Measurements from ENCODE around the gene EVC. TPM values are rescaled to one million over a fixed set of nuclear protein-coding genes. Genes with fewer than 3 reads are reported as not detected.

Gene EVC
- total and polyA plus RNA-seq, 2 donors (not counting 1 experiment from before 2014, with no cell fraction given), result 4.9 to 39.0 TPM

DNA sequence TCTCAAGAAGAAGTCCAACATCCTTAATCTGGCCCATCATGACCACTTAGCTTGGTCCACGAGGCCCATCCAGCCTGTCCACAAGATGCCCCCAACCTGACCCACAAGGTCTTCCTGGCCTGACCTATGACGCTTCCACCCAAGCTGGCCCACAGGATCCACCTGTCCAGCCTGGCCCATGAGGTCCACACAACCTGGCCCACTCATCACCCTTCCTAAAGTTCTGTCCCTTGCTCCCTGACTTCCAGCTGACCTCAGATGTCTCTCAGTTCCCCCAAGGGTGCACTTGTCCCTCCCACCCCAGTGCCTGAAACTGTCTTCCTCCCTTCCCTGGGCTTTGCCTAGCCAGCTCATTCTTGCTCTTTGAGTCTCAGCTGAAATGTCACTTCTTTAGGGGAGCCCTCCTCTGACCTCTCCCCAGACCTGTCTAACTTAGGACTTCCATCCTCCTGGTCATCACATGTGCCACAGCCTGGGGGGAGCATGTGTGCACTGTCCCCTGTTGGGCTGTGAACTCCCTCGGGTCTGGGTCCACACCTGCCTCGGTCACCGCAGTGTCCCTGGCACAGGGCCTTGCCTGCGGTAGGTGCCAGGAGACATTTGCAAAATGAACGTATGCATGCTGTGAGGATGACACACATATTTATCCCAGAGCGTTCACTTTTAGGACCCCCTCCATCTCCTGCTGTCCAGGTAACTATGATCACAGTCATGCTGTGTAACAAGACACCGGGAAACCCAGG lies 61.7 kb downstream of the EVC start:
- Histone ChIP-seq H3K9ac (ENCODE audit: insufficient read depth, low read length) (no peak overlapping the region), H3K9me3 (ENCODE audit: control insufficient read depth, insufficient read depth, low read depth, low read length) (no peaks in the 10 kb centered on the region), H3K4me3 (replicated peaks in 1 of 4; ENCODE audit: control extremely low read depth in 1 of 4, insufficient read depth in 1 of 4, low read depth in 3 of 4, low read length in 4 of 4) (no peak overlapping the region), H2AFZ (ENCODE audit: low read length) (no peak overlapping the region), H3K4me1 (ENCODE audit: control insufficient read depth, extremely low read depth, insufficient read depth, low read length) (peaks cover 5% of the 10 kb centered on the region), H3K27ac (ENCODE audit: insufficient read depth, low read length) (no peak overlapping the region), H4K20me1 (ENCODE audit: control insufficient read depth, extremely low read depth, insufficient read depth, low read length) (no peaks in the 10 kb centered on the region), H3K79me2 (ENCODE audit: control insufficient read depth, insufficient read depth, low read length) (no peaks in the 10 kb centered on the region), H3K27me3 (ENCODE audit: control insufficient read depth, insufficient read depth, low read length) (no peaks in the 10 kb centered on the region), H3K36me3 (ENCODE audit: control insufficient read depth, insufficient read depth, low read length) (peaks cover 3% of the 10 kb centered on the region), H3K4me2 (ENCODE audit: extremely low read depth, insufficient read depth, low read length) (no peak overlapping the region)
- no peak for DNase-seq (ENCODE audit: low read depth in 2 of 2)
- TF ChIP-seq CTCF (conservative IDR thresholded peaks at IDR 0.05 in 1 of 2, IDR thresholded peaks at IDR 0.05 in 1 of 2; ENCODE audit: low read depth in 1 of 2, low read length in 2 of 2) (no peak), EZH2 (IDR thresholded peaks at IDR 0.05; ENCODE audit: low read length, missing control alignments) (no peak)

DNA sequence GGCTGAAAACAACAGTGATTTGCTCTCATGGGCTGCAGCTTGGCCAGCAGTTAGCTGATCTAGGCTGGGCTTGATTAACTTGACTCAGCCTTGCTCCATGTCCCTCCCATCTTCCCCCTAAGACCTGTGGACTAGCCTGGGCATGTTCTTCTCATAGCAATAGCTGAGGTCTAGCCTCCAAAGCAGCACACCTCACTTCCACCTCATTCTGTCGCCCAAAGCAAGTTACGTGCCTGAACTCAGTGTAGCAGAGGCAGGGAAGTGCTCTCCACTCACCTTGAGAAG lies 62.2 kb downstream of the EVC start:
- Histone ChIP-seq H3K27ac (ENCODE audit: insufficient read depth, low read length) (peak overlapping the region; percentile 61), H3K36me3 (ENCODE audit: control insufficient read depth, insufficient read depth, low read length) (peaks cover 3% of the 10 kb centered on the region), H3K9ac (ENCODE audit: insufficient read depth, low read length) (no peak overlapping the region), H3K4me1 (ENCODE audit: control insufficient read depth, extremely low read depth, insufficient read depth, low read length) (peaks cover 5% of the 10 kb centered on the region), H3K9me3 (ENCODE audit: control insufficient read depth, insufficient read depth, low read depth, low read length) (no peaks in the 10 kb centered on the region), H3K4me2 (ENCODE audit: extremely low read depth, insufficient read depth, low read length) (no peak overlapping the region), H3K27me3 (ENCODE audit: control insufficient read depth, insufficient read depth, low read length) (no peaks in the 10 kb centered on the region), H3K79me2 (ENCODE audit: control insufficient read depth, insufficient read depth, low read length) (no peaks in the 10 kb centered on the region), H2AFZ (ENCODE audit: low read length) (no peak overlapping the region), H4K20me1 (ENCODE audit: control insufficient read depth, extremely low read depth, insufficient read depth, low read length) (no peaks in the 10 kb centered on the region), H3K4me3 (replicated peaks in 1 of 4; ENCODE audit: control extremely low read depth in 1 of 4, insufficient read depth in 1 of 4, low read depth in 3 of 4, low read length in 4 of 4) (no peak overlapping the region)
- DNase-seq (ENCODE audit: low read depth in 2 of 2), result peak; percentile 48 to 78
- TF ChIP-seq EZH2 (IDR thresholded peaks at IDR 0.05; ENCODE audit: low read length, missing control alignments) (no peak), CTCF (conservative IDR thresholded peaks at IDR 0.05 in 1 of 2, IDR thresholded peaks at IDR 0.05 in 1 of 2; ENCODE audit: low read depth in 1 of 2, low read length in 2 of 2) (no peak)

DNA sequence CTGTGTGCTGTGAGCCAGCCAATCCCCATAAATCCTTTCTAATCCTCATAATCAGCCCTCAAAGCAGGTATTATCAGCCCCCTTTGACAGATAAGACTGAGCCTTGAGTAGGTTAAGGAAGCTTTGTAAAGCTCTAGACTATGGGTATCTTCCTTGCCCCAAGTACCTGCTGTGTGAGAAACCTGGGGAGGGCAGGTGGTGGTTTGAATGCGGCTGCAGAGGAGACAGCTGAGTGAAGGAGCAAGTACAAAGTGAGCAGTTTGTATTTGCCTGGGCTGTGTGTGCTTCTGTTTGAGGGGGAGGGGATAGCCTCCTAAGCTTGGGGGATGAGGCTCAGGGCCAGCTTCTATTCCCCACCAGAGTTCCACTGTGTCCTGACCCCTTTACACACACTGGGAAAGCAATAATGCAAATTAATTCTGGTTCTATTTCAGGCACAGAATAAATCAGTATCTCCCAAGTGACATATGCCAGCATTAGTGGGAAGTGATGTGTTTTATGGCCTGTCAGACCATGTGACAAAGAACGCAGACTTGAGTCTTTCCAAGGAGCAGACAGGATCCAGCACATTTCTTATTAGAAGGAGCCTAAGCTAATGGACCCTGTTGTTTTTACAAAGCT lies 63.5 kb downstream of the EVC start:
- no peak overlapping the region for H3K4me3 ChIP-seq (replicated peaks in 1 of 4; ENCODE audit: control extremely low read depth in 1 of 4, insufficient read depth in 1 of 4, low read depth in 3 of 4, low read length in 4 of 4)
- H3K27ac ChIP-seq (ENCODE audit: insufficient read depth, low read length), result no peak overlapping the region
- H3K9me3 ChIP-seq (ENCODE audit: control insufficient read depth, insufficient read depth, low read depth, low read length), result no peaks in the 10 kb centered on the region
- no peak for DNase-seq (ENCODE audit: low read depth in 2 of 2)
- H3K79me2 ChIP-seq (ENCODE audit: control insufficient read depth, insufficient read depth, low read length), result no peaks in the 10 kb centered on the region
- peaks cover 3% of the 10 kb centered on the region for H3K36me3 ChIP-seq (ENCODE audit: control insufficient read depth, insufficient read depth, low read length)
- no peak overlapping the region for H3K4me2 ChIP-seq (ENCODE audit: extremely low read depth, insufficient read depth, low read length)
- H4K20me1 ChIP-seq (ENCODE audit: control insufficient read depth, extremely low read depth, insufficient read depth, low read length), result no peaks in the 10 kb centered on the region
- no peaks in the 10 kb centered on the region for H3K27me3 ChIP-seq (ENCODE audit: control insufficient read depth, insufficient read depth, low read length)
- H3K9ac ChIP-seq (ENCODE audit: insufficient read depth, low read length), result no peak overlapping the region
- no peak overlapping the region for H2AFZ ChIP-seq (ENCODE audit: low read length)
- TF ChIP-seq EZH2 (IDR thresholded peaks at IDR 0.05; ENCODE audit: low read length, missing control alignments), result no peak
- no peak for TF ChIP-seq CTCF (conservative IDR thresholded peaks at IDR 0.05 in 1 of 2, IDR thresholded peaks at IDR 0.05 in 1 of 2; ENCODE audit: low read depth in 1 of 2, low read length in 2 of 2)
- H3K4me1 ChIP-seq (ENCODE audit: control insufficient read depth, extremely low read depth, insufficient read depth, low read length), result peaks cover 5% of the 10 kb centered on the region

All from fibroblast of lung (primary cell).